Adrenal gland (tissue), 5 donors: ENCODE results near the gene HNRNPL.

Experiments
- POLR2A ChIP-seq, 2 donors: fragments of 450-650 bp; IDR thresholded peaks; one replicate each; pipeline ENCODE4 v1.6.1; 2017; ENCODE audit warnings: antibody characterized with exemption in 2 of 2, mild to moderate bottlenecking in 2 of 2, moderate library complexity in 1 of 2
- TF ChIP-seq, protein P1 (sequence below), 6 experiments: fragments of 450-650 bp in 4 of 6; fragments of 200-600 bp in 2 of 6; sonication (generic) in 1 of 6; IDR thresholded peaks; 1 replicate in 5 of 6; 2 replicates in 1 of 6; pipeline versions ENCODE4 v1.5.1 to v1.8.0; 2016 to 2021; ENCODE audit warnings: antibody characterized with exemption in 6 of 6, mild to moderate bottlenecking in 2 of 6, moderate library complexity in 1 of 6
- donor health status: DM: no; HTN: no; CAD: no.

DNA sequence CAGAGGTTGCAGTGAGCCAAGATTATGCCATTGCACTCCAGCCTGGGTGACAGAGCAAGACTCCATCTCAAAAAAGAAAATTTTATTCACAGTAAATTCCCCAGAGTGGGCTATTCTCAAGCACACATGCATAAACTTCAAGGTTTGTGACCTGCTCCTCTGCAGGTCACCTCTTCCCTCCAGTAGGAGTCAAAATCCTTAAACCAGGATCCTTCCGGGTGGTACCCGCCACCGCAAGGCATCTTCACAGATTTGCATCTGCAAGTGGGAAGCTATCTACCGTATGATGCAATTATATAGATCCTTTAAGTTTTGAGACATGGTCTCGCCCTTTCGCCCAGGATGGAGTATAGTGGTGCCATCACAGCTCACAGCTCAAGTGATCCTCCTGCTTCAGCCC, 15.2 kb downstream of the HNRNPL start:
- TF ChIP-seq, protein P1, sequence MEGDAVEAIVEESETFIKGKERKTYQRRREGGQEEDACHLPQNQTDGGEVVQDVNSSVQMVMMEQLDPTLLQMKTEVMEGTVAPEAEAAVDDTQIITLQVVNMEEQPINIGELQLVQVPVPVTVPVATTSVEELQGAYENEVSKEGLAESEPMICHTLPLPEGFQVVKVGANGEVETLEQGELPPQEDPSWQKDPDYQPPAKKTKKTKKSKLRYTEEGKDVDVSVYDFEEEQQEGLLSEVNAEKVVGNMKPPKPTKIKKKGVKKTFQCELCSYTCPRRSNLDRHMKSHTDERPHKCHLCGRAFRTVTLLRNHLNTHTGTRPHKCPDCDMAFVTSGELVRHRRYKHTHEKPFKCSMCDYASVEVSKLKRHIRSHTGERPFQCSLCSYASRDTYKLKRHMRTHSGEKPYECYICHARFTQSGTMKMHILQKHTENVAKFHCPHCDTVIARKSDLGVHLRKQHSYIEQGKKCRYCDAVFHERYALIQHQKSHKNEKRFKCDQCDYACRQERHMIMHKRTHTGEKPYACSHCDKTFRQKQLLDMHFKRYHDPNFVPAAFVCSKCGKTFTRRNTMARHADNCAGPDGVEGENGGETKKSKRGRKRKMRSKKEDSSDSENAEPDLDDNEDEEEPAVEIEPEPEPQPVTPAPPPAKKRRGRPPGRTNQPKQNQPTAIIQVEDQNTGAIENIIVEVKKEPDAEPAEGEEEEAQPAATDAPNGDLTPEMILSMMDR (IDR thresholded peaks at IDR 0.05) = no peak
- TF ChIP-seq POLR2A (IDR thresholded peaks at IDR 0.05) = no peak
